Left lung (tissue), 10 donors: ENCODE data around the gene EIPR1. TPM values are rescaled to one million over a fixed set of nuclear protein-coding genes. Genes with fewer than 3 reads are reported as not detected.

Experiments used
- ATAC-seq: fragments of 200-7000 bp; cut with Tn5 transposase; one replicate; pipeline ENCODE4 v1.9.1; 2020; ENCODE audit warnings: moderate library complexity
- DNase-seq, 4 donors: peaks; one replicate each; pipeline ENCODE4 v3.0.0-alpha.2; 2013 to 2020
- H3K27ac ChIP-seq, 2 donors: fragments of 200-600 bp; sonication (generic) in 1 of 2; one replicate each; pipeline versions ENCODE4 v1.5.0 to v1.8.0; 2020 to 2021
- H3K27me3 ChIP-seq, 2 donors: fragments of 200-600 bp; sonication (generic) in 1 of 2; one replicate each; pipeline versions ENCODE4 v1.5.0 to v1.8.0; 2020 to 2021
- H3K36me3 ChIP-seq, 2 donors: fragments of 200-600 bp; sonication (generic) in 1 of 2; one replicate each; pipeline versions ENCODE4 v1.5.0 to v1.8.0; 2020 to 2021
- H3K4me1 ChIP-seq, 2 donors: fragments of 200-600 bp; one replicate each; pipeline ENCODE4 v1.8.0; 2021
- H3K4me3 ChIP-seq, 2 donors: fragments of 200-600 bp; sonication (generic) in 1 of 2; one replicate each; pipeline versions ENCODE4 v1.5.0 to v1.8.0; 2020 to 2021; ENCODE audit warnings: mild to moderate bottlenecking in 1 of 2
- H3K9me3 ChIP-seq, 2 donors: fragments of 200-600 bp; sonication (generic) in 1 of 2; one replicate each; pipeline versions ENCODE4 v1.5.0 to v1.8.0; 2020 to 2021
- CTCF ChIP-seq, 2 donors: fragments of 200-600 bp; sonication (generic) in 1 of 2; IDR thresholded peaks; one replicate each; pipeline versions ENCODE4 v1.5.0 to v1.8.0; 2021; ENCODE audit warnings: antibody characterized with exemption in 2 of 2
- intact Hi-C, 2 donors: fragments of 100-400 bp; cut with DNase I; formaldehyde crosslinking; loops; one replicate each; pipeline versions ENCODE4 v1.11.2 to v1.14.2; 2022
- polyA plus RNA-seq, 6 donors: library from polyadenylated mRNA; unstranded; fragments of 120-200 nt; gene quantifications; one replicate each; pipeline ENCODE4 v1.2.1, GENCODE V29; 2013; ENCODE audit not compliant: insufficient read length in 6 of 6
- total RNA-seq, 2 donors: library from RNA; stranded (reverse); fragmentation: NEBNext Ultra II Directional; extraction: Animal tissue kit (Norgen Biotek cat#: 25700); gene quantifications; one replicate each; pipeline ENCODE4 v1.2.1, GENCODE V29; 2021
- donor health status: DM: no; HTN: yes; CAD: no.
- donor health status: DM: no; HTN: no; CAD: no.

EIPR1 gene
- total and polyA plus RNA-seq, 8 donors = 18.1 to 24.4 (median 21.0) TPM

- H3K36me3 ChIP-seq = peaks cover 0 to 57% of the 10 kb centered on the region in 2 donors
- no peaks in the 10 kb centered on the region for H3K4me1 ChIP-seq
- intact Hi-C loops = no loop called here
- ATAC-seq (no peak), DNase-seq (no peak)
- no peak for TF ChIP-seq CTCF (IDR thresholded peaks at IDR 0.05)
- no peaks in the 10 kb centered on the region for H3K27me3 ChIP-seq
- no peaks in the 10 kb centered on the region for H3K9me3 ChIP-seq
- no peak overlapping the region for H3K4me3 ChIP-seq
- H3K27ac ChIP-seq = no peak overlapping the region
Measured at GRCh38 chr2:3186766-3187165, 190.9 kb downstream of the EIPR1 start.

GRCh38 chr2:3185910-3186309 lies 191.7 kb downstream of the EIPR1 start:
- no peaks in the 10 kb centered on the region for H3K9me3 ChIP-seq
- no peak for DNase-seq
- no peak for TF ChIP-seq CTCF (IDR thresholded peaks at IDR 0.05)
- ATAC-seq = no peak
- intact Hi-C loops = no loop called here
- H3K36me3 ChIP-seq = peaks cover 0 to 51% of the 10 kb centered on the region in 2 donors
- H3K4me1 ChIP-seq = no peaks in the 10 kb centered on the region
- H3K27ac ChIP-seq = no peak overlapping the region
- H3K27me3 ChIP-seq = no peaks in the 10 kb centered on the region
- H3K4me3 ChIP-seq = no peak overlapping the region

GRCh38 chr2:3185256-3185655 lies 192.4 kb downstream of the EIPR1 start:
- H3K36me3 ChIP-seq = peaks cover 0 to 46% of the 10 kb centered on the region in 2 donors
- no peaks in the 10 kb centered on the region for H3K4me1 ChIP-seq
- H3K27me3 ChIP-seq = no peaks in the 10 kb centered on the region
- no peak overlapping the region for H3K27ac ChIP-seq
- intact Hi-C loops = no loop called here
- TF ChIP-seq CTCF (IDR thresholded peaks at IDR 0.05) = no peak
- no peaks in the 10 kb centered on the region for H3K9me3 ChIP-seq
- H3K4me3 ChIP-seq = no peak overlapping the region
- DNase-seq (no peak), ATAC-seq (no peak)

GRCh38 chr2:3184167-3184566 lies 193.5 kb downstream of the EIPR1 start:
- no peaks in the 10 kb centered on the region for H3K27me3 ChIP-seq
- H3K27ac ChIP-seq = no peak overlapping the region
- no peak for DNase-seq
- H3K4me3 ChIP-seq = no peak overlapping the region
- no peak for TF ChIP-seq CTCF (IDR thresholded peaks at IDR 0.05)
- intact Hi-C loops = no loop called here
- H3K4me1 ChIP-seq = no peaks in the 10 kb centered on the region
- H3K9me3 ChIP-seq = no peaks in the 10 kb centered on the region
- no peak for ATAC-seq
- H3K36me3 ChIP-seq = peaks cover 0 to 35% of the 10 kb centered on the region in 2 donors

GRCh38 chr2:3183766-3184165 lies 193.9 kb downstream of the EIPR1 start:
- Histone ChIP-seq H3K27ac (no peak overlapping the region), H3K4me1 (no peaks in the 10 kb centered on the region), H3K4me3 (no peak overlapping the region)

More at GRCh38 chr2:3183766-3184165, 193.9 kb downstream of the EIPR1 start:
- TF ChIP-seq CTCF (IDR thresholded peaks at IDR 0.05) = no peak
- H3K36me3 ChIP-seq = peaks cover 0 to 31% of the 10 kb centered on the region in 2 donors
- H3K9me3 ChIP-seq = no peaks in the 10 kb centered on the region
- H3K27me3 ChIP-seq = no peaks in the 10 kb centered on the region
- ATAC-seq = no peak
- intact Hi-C loops = no loop called here
- DNase-seq = no peak
